GM12891 (cell line): ENCODE measurements around the gene SMIM41.

ENCODE experiments used
- DNase-seq: peaks from one replicate; pipeline ENCODE4 v3.0.0; 2011; ENCODE audit warnings: low spot score; ENCODE audit not compliant: insufficient read length
- FAIRE-seq: peaks from 2 replicates; lab custom pipeline; 2011; peaks lifted over from hg19 to GRCh38; lab: Jason Lieb, UNC
- PAX5 ChIP-seq: IDR thresholded peaks from 2 replicates; pipeline ENCODE4 v1.6.1; 2011; ENCODE audit warnings: low read length, moderate library complexity, mild to moderate bottlenecking; ENCODE audit not compliant: insufficient read depth, severe bottlenecking
- POLR2A ChIP-seq: IDR thresholded peaks from 2 replicates; pipeline ENCODE4 v1.6.1; 2011; ENCODE audit warnings: low read depth, low read length, control low read depth
- POLR2AphosphoS5 ChIP-seq: IDR thresholded peaks from 2 replicates; pipeline ENCODE4 v1.6.1; 2011; ENCODE audit warnings: low read depth, low read length, control low read depth
- POU2F2 ChIP-seq: IDR thresholded peaks from 2 replicates; pipeline ENCODE4 v1.6.1; 2011; ENCODE audit warnings: low read depth, mild to moderate bottlenecking, control low read depth, low read length, moderate library complexity
- SPI1 ChIP-seq: IDR thresholded peaks from 2 replicates; pipeline ENCODE4 v1.6.1; 2011; ENCODE audit warnings: low read depth, low read length, control low read depth
- TAF1 ChIP-seq: IDR thresholded peaks from 2 replicates; pipeline ENCODE4 v1.6.1; 2011; ENCODE audit warnings: low read depth, low read length, control low read depth

SMIM41 gene

GRCh38 chr12:52056801-52057637 lies 22.5 kb upstream of the SMIM41 start:
- DNase-seq (no peak), FAIRE-seq (no peak)
- TF ChIP-seq POU2F2 (no peak), TAF1 (no peak), SPI1 (no peak), POLR2A (no peak), POLR2AphosphoS5 (no peak), PAX5 (no peak)

- TF ChIP-seq SPI1: no peak
- no peak for TF ChIP-seq POU2F2
- TF ChIP-seq PAX5: no peak
- no peak for TF ChIP-seq POLR2A
- no peak for TF ChIP-seq TAF1
- TF ChIP-seq POLR2AphosphoS5: no peak
- DNase-seq (no peak), FAIRE-seq (no peak)
Measured at GRCh38 chr12:52057638-52058576, 21.6 kb upstream of the SMIM41 start.

GRCh38 chr12:52058631-52059361 lies 20.7 kb upstream of the SMIM41 start:
- no peak for FAIRE-seq
- TF ChIP-seq PAX5: no peak
- TF ChIP-seq POLR2A: no peak
- TF ChIP-seq SPI1: no peak
- TF ChIP-seq POLR2AphosphoS5: no peak
- no peak for TF ChIP-seq POU2F2
- TF ChIP-seq TAF1: no peak
- DNase-seq: no peak

- FAIRE-seq (no peak), DNase-seq (no peak)
- TF ChIP-seq POLR2AphosphoS5: 0 out of 2 replicates have a peak, but pooled peaks have one; percentile 1
- TF ChIP-seq POU2F2: no peak
Measured at GRCh38 chr12:52059582-52060497, 19.7 kb upstream of the SMIM41 start.

- FAIRE-seq (no peak), DNase-seq (no peak)
- no peak for TF ChIP-seq PAX5
- no peak for TF ChIP-seq POLR2A
- TF ChIP-seq TAF1: no peak
- TF ChIP-seq POLR2AphosphoS5: no peak
- TF ChIP-seq POU2F2: no peak
- TF ChIP-seq SPI1: no peak
Measured at GRCh38 chr12:52060498-52061177, 18.9 kb upstream of the SMIM41 start.

GRCh38 chr12:52061470-52062166 lies 17.9 kb upstream of the SMIM41 start:
- DNase-seq (no peak), FAIRE-seq (no peak)
- TF ChIP-seq SPI1 (no peak), POLR2AphosphoS5 (no peak), POU2F2 (no peak), TAF1 (no peak), PAX5 (no peak), POLR2A (no peak)

- TF ChIP-seq POLR2AphosphoS5: no peak
- TF ChIP-seq POLR2A: no peak
- TF ChIP-seq POU2F2: no peak
- TF ChIP-seq SPI1: no peak
- TF ChIP-seq PAX5: no peak
- no peak for TF ChIP-seq TAF1
- FAIRE-seq: no peak
- DNase-seq: no peak
Measured at GRCh38 chr12:52062167-52063081, 17.1 kb upstream of the SMIM41 start.
